ENCODE data around the gene LRP4.

DNA sequence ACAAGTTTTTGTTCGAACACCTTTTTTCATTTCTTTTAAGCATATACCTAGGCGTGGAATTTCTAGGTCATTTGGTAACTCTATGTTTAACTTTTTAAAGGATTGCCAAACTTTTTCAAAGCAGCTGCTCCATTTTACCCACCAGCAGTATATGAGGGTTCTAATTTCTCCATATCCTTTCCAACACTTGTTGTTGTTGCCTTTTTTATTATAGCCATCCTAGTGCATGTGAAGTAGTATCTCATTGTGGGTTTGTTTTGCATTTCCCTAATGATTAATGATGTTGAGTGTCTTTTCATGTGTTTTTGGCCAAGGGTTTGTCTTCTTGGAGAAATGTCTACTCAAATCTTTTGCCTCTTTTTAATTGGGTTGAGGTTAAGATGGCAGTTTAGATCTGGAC, 42.7 kb upstream of the LRP4 start:
- TF ChIP-seq, protein P1, sequence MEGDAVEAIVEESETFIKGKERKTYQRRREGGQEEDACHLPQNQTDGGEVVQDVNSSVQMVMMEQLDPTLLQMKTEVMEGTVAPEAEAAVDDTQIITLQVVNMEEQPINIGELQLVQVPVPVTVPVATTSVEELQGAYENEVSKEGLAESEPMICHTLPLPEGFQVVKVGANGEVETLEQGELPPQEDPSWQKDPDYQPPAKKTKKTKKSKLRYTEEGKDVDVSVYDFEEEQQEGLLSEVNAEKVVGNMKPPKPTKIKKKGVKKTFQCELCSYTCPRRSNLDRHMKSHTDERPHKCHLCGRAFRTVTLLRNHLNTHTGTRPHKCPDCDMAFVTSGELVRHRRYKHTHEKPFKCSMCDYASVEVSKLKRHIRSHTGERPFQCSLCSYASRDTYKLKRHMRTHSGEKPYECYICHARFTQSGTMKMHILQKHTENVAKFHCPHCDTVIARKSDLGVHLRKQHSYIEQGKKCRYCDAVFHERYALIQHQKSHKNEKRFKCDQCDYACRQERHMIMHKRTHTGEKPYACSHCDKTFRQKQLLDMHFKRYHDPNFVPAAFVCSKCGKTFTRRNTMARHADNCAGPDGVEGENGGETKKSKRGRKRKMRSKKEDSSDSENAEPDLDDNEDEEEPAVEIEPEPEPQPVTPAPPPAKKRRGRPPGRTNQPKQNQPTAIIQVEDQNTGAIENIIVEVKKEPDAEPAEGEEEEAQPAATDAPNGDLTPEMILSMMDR (IDR thresholded peaks at IDR 0.05; ENCODE audit: low read length): no peak
- TF ChIP-seq EZH2 (IDR thresholded peaks at IDR 0.05; ENCODE audit: borderline replicate concordance, low read length): no peak

Measured in OCI-LY1 (cell line).